Smooth muscle cell (in vitro differentiated cells): Measurements from ENCODE around the gene WDPCP. TPM values are rescaled to one million over a fixed set of nuclear protein-coding genes. Genes with fewer than 3 reads are reported as not detected.

ENCODE experiments used
- DNase-seq: peaks from one replicate; lab custom pipeline; 2025; ENCODE audit not compliant: unreplicated experiment; lab: John Stamatoyannopoulos, UW
- H2AFZ ChIP-seq: fragments of 200-600 bp; sonication (generic); 2 replicates; pipeline ENCODE4 v1.6.0; 2016; ENCODE audit warnings: antibody characterized with exemption, low read depth, mild to moderate bottlenecking
- H3F3A ChIP-seq: fragments of 200-600 bp; sonication (generic); 2 replicates; pipeline ENCODE4 v1.6.0; 2017; ENCODE audit warnings: antibody characterized with exemption, low read depth
- H3K27ac ChIP-seq: fragments of 200-600 bp; sonication (generic); 2 replicates; pipeline ENCODE4 v1.5.1; 2016; ENCODE audit warnings: low read depth, mild to moderate bottlenecking
- H3K27me3 ChIP-seq: fragments of 200-600 bp; sonication (generic); 2 replicates; pipeline ENCODE4 v1.6.1; 2016; ENCODE audit warnings: low read depth, mild to moderate bottlenecking
- H3K36me3 ChIP-seq: fragments of 200-600 bp; sonication (generic); 2 replicates; pipeline ENCODE4 v1.5.1; 2016; ENCODE audit warnings: low read depth
- H3K4me1 ChIP-seq: fragments of 200-600 bp; sonication (generic); 2 replicates; pipeline ENCODE4 v1.5.1; 2016; ENCODE audit warnings: low read depth
- H3K4me2 ChIP-seq: fragments of 200-600 bp; sonication (generic); 2 replicates; pipeline ENCODE4 v1.6.0; 2016; ENCODE audit warnings: mild to moderate bottlenecking
- H3K4me3 ChIP-seq: fragments of 200-600 bp; sonication (generic); 2 replicates; pipeline ENCODE4 v1.5.1; 2016; ENCODE audit warnings: mild to moderate bottlenecking
- H3K79me2 ChIP-seq: fragments of 200-600 bp; sonication (generic); 2 replicates; pipeline ENCODE4 v1.6.0; 2016; ENCODE audit warnings: low read depth, mild to moderate bottlenecking
- H3K9ac ChIP-seq: fragments of 200-600 bp; sonication (generic); 2 replicates; pipeline ENCODE4 v1.6.0; 2016; ENCODE audit warnings: low read depth
- H3K9me3 ChIP-seq: fragments of 200-600 bp; sonication (generic); replicated peaks from 2 replicates; pipeline ENCODE4 v1.5.1; 2016; ENCODE audit warnings: low read depth
- H4K20me1 ChIP-seq: fragments of 200-600 bp; sonication (generic); 2 replicates; pipeline ENCODE4 v1.6.0; 2016; ENCODE audit warnings: low read depth
- CTCF ChIP-seq: fragments of 200-600 bp; sonication (generic); IDR thresholded peaks from 2 replicates; pipeline ENCODE4 v1.5.1; 2017; ENCODE audit warnings: borderline replicate concordance, mild to moderate bottlenecking, antibody characterized with exemption; ENCODE audit not compliant: insufficient read depth, poor library complexity, severe bottlenecking
- WGBS: methylation state at CpG from one replicate; pipeline ENCODE4 v1.1.7; 2016; ENCODE audit warnings: low lambda C conversion rate; 5-methylcytosine and 5-hydroxymethylcytosine counted together
- polyA plus RNA-seq: library from polyadenylated mRNA; unstranded; fragments of >200 nt; fragmentation: Nextera tagmentation; extraction: Ambion mirVana; gene quantifications from 2 replicates; pipeline ENCODE4 v1.2.1, GENCODE V29; 2016
- total RNA-seq: library from RNA; depleted of rRNA; stranded (reverse); fragments of >200 nt; gene quantifications from 2 replicates; pipeline ENCODE4 v1.2.3, GENCODE V29; 2014

The WDPCP gene
- total and polyA plus RNA-seq, 2 experiments from 2014 or later: 7.5 to 8.1 TPM

- no peaks in the 10 kb centered on the region for H3K36me3 ChIP-seq
- 85% methylated on average over 4 of the region's 4 CpGs for WGBS
- H3K79me2 ChIP-seq: no peaks in the 10 kb centered on the region
- TF ChIP-seq CTCF: no peak
- no peak overlapping the region for H3K27ac ChIP-seq
- no peak overlapping the region for H3K4me2 ChIP-seq
- H3F3A ChIP-seq: no peaks in the 10 kb centered on the region
- DNase-seq: no peak
- no peak overlapping the region for H3K9ac ChIP-seq
- no peak overlapping the region for H3K4me3 ChIP-seq
- H3K27me3 ChIP-seq: no peaks in the 10 kb centered on the region
- no peaks in the 10 kb centered on the region for H3K4me1 ChIP-seq
- H4K20me1 ChIP-seq: no peaks in the 10 kb centered on the region
- no peaks in the 10 kb centered on the region for H3K9me3 ChIP-seq
- H2AFZ ChIP-seq: no peak overlapping the region
Observed at GRCh38 chr2:63218800-63219526, 369.3 kb downstream of the WDPCP start.

GRCh38 chr2:63195310-63195709, 393.0 kb downstream of the WDPCP start:
- H3K36me3 ChIP-seq: no peaks in the 10 kb centered on the region
- no peaks in the 10 kb centered on the region for H3F3A ChIP-seq
- no peaks in the 10 kb centered on the region for H3K9me3 ChIP-seq
- H3K9ac ChIP-seq: no peak overlapping the region
- H2AFZ ChIP-seq: no peak overlapping the region
- no peaks in the 10 kb centered on the region for H3K27me3 ChIP-seq
- no peak for TF ChIP-seq CTCF
- H4K20me1 ChIP-seq: no peaks in the 10 kb centered on the region
- no peaks in the 10 kb centered on the region for H3K79me2 ChIP-seq
- H3K4me3 ChIP-seq: no peak overlapping the region
- H3K4me2 ChIP-seq: no peak overlapping the region
- no peak for DNase-seq
- no peak overlapping the region for H3K27ac ChIP-seq
- WGBS: 90% methylated on average over 3 of the region's 3 CpGs
- H3K4me1 ChIP-seq: no peaks in the 10 kb centered on the region

GRCh38 chr2:63194175-63194574, 394.1 kb downstream of the WDPCP start:
- TF ChIP-seq CTCF: no peak
- H3K27ac ChIP-seq: no peak overlapping the region
- H3K79me2 ChIP-seq: no peaks in the 10 kb centered on the region
- H3K4me2 ChIP-seq: no peak overlapping the region
- DNase-seq: no peak
- no peaks in the 10 kb centered on the region for H3K36me3 ChIP-seq
- H3K4me1 ChIP-seq: no peaks in the 10 kb centered on the region
- no peak overlapping the region for H3K4me3 ChIP-seq
- H3K9me3 ChIP-seq: no peaks in the 10 kb centered on the region
- H3K27me3 ChIP-seq: no peaks in the 10 kb centered on the region
- no peaks in the 10 kb centered on the region for H4K20me1 ChIP-seq
- no peak overlapping the region for H2AFZ ChIP-seq
- H3K9ac ChIP-seq: no peak overlapping the region
- no peaks in the 10 kb centered on the region for H3F3A ChIP-seq
